GM23338 (cell line): ENCODE data around the gene ANKHD1.

Experiments
- CREB1 ChIP-seq: fragments of 250-450 bp; sonication (Bioruptor Pico); IDR thresholded peaks from 2 replicates; pipeline ENCODE4 v1.5.0; 2020; ENCODE audit warnings: low read depth, mild to moderate bottlenecking, moderate library complexity
- EZH2 ChIP-seq: fragments of 200-600 bp; sonication (generic); IDR thresholded peaks from one replicate; pipeline ENCODE4 v1.8.0; 2017; ENCODE audit warnings: antibody characterized with exemption, mild to moderate bottlenecking, low read depth; ENCODE audit not compliant: unreplicated experiment
- EZH2phosphoT487 ChIP-seq: fragments of 200-600 bp; sonication (generic); IDR thresholded peaks from one replicate; pipeline ENCODE4 v1.8.1; 2018; ENCODE audit warnings: antibody characterized with exemption; ENCODE audit not compliant: unreplicated experiment
- JUNB ChIP-seq: IDR thresholded peaks from one replicate; pipeline ENCODE4 v1.6.1; 2016; ENCODE audit warnings: antibody characterized with exemption; ENCODE audit not compliant: unreplicated experiment
- NANOG ChIP-seq: IDR thresholded peaks from 2 replicates; pipeline ENCODE4 v1.6.1; 2016; ENCODE audit warnings: antibody characterized with exemption, borderline replicate concordance
- POLR2AphosphoS5 ChIP-seq: IDR thresholded peaks from 2 replicates; pipeline ENCODE4 v1.6.1; 2016; ENCODE audit warnings: antibody characterized with exemption, low read depth
- STAT1 ChIP-seq: IDR thresholded peaks from one replicate; pipeline ENCODE4 v1.6.1; 2016; ENCODE audit warnings: antibody characterized with exemption; ENCODE audit not compliant: unreplicated experiment
- ZNF114 ChIP-seq: fragments of 250-450 bp; sonication (Bioruptor Pico); IDR thresholded peaks from 2 replicates; pipeline ENCODE4 v1.5.0; 2020; ENCODE audit warnings: mild to moderate bottlenecking, moderate library complexity
- ZNF331 ChIP-seq: fragments of 250-450 bp; sonication (Bioruptor Pico); IDR thresholded peaks from 2 replicates; pipeline ENCODE4 v1.5.0; 2020; ENCODE audit warnings: low read depth, mild to moderate bottlenecking, moderate library complexity
- TF ChIP-seq, protein P1 (sequence below), 2 experiments: fragments of 200-600 bp in 1 of 2; sonication (generic) in 1 of 2; conservative IDR thresholded peaks; 2 replicates each; pipeline versions ENCODE4 v1.5.1 to v1.6.1; 2016 to 2017; ENCODE audit warnings: antibody characterized with exemption in 2 of 2, low read depth in 2 of 2, mild to moderate bottlenecking in 2 of 2, moderate library complexity in 1 of 2
- TF ChIP-seq, protein P2 (sequence below): fragments of 250-450 bp; sonication (Bioruptor Pico); IDR thresholded peaks from 2 replicates; pipeline ENCODE4 v1.5.0; 2020; ENCODE audit warnings: mild to moderate bottlenecking, moderate library complexity
- TF ChIP-seq, protein P3 (sequence below): IDR thresholded peaks from one replicate; pipeline ENCODE4 v1.6.1; 2018; ENCODE audit warnings: antibody characterized with exemption; ENCODE audit not compliant: unreplicated experiment
- TF ChIP-seq, protein P4 (sequence below): IDR thresholded peaks from 2 replicates; pipeline ENCODE4 v1.6.1; 2016; ENCODE audit warnings: antibody characterized with exemption

DNA sequence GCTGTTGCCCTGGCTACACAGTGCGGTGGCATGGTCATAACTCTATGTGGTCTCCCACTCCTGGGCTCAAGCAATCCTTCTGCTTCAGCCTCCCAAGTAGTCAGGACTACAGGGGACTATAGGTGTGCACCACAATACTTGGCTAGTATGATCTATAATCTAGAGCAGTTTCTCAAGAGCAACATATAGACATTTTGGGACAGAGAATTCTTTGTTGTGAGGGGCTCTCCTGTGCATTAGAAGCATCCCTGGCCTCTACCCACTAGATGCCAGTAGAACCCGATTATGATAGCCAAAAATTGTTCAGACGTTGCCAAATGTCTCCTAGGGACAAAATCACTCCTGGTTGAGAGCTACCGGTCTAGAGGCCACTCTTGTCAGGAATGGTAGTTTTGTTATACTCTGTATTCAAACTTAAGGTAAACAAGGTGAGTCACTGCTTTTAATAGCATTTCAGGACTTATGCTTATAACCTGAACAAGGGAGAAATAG is 7.2 kb downstream of the ANKHD1 start:
- TF ChIP-seq, protein P1, sequence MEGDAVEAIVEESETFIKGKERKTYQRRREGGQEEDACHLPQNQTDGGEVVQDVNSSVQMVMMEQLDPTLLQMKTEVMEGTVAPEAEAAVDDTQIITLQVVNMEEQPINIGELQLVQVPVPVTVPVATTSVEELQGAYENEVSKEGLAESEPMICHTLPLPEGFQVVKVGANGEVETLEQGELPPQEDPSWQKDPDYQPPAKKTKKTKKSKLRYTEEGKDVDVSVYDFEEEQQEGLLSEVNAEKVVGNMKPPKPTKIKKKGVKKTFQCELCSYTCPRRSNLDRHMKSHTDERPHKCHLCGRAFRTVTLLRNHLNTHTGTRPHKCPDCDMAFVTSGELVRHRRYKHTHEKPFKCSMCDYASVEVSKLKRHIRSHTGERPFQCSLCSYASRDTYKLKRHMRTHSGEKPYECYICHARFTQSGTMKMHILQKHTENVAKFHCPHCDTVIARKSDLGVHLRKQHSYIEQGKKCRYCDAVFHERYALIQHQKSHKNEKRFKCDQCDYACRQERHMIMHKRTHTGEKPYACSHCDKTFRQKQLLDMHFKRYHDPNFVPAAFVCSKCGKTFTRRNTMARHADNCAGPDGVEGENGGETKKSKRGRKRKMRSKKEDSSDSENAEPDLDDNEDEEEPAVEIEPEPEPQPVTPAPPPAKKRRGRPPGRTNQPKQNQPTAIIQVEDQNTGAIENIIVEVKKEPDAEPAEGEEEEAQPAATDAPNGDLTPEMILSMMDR (conservative IDR thresholded peaks at IDR 0.05; ENCODE audit: low read depth in 2 of 2): no peak
- TF ChIP-seq EZH2phosphoT487 (no peak), ZNF331 (CRISPR knock-in tag) (no peak), POLR2AphosphoS5 (no peak), EZH2 (no peak), JUNB (no peak), CREB1 (CRISPR knock-in tag) (no peak), ZNF114 (CRISPR knock-in tag) (no peak), NANOG (no peak), STAT1 (no peak)
- TF ChIP-seq, protein P2, sequence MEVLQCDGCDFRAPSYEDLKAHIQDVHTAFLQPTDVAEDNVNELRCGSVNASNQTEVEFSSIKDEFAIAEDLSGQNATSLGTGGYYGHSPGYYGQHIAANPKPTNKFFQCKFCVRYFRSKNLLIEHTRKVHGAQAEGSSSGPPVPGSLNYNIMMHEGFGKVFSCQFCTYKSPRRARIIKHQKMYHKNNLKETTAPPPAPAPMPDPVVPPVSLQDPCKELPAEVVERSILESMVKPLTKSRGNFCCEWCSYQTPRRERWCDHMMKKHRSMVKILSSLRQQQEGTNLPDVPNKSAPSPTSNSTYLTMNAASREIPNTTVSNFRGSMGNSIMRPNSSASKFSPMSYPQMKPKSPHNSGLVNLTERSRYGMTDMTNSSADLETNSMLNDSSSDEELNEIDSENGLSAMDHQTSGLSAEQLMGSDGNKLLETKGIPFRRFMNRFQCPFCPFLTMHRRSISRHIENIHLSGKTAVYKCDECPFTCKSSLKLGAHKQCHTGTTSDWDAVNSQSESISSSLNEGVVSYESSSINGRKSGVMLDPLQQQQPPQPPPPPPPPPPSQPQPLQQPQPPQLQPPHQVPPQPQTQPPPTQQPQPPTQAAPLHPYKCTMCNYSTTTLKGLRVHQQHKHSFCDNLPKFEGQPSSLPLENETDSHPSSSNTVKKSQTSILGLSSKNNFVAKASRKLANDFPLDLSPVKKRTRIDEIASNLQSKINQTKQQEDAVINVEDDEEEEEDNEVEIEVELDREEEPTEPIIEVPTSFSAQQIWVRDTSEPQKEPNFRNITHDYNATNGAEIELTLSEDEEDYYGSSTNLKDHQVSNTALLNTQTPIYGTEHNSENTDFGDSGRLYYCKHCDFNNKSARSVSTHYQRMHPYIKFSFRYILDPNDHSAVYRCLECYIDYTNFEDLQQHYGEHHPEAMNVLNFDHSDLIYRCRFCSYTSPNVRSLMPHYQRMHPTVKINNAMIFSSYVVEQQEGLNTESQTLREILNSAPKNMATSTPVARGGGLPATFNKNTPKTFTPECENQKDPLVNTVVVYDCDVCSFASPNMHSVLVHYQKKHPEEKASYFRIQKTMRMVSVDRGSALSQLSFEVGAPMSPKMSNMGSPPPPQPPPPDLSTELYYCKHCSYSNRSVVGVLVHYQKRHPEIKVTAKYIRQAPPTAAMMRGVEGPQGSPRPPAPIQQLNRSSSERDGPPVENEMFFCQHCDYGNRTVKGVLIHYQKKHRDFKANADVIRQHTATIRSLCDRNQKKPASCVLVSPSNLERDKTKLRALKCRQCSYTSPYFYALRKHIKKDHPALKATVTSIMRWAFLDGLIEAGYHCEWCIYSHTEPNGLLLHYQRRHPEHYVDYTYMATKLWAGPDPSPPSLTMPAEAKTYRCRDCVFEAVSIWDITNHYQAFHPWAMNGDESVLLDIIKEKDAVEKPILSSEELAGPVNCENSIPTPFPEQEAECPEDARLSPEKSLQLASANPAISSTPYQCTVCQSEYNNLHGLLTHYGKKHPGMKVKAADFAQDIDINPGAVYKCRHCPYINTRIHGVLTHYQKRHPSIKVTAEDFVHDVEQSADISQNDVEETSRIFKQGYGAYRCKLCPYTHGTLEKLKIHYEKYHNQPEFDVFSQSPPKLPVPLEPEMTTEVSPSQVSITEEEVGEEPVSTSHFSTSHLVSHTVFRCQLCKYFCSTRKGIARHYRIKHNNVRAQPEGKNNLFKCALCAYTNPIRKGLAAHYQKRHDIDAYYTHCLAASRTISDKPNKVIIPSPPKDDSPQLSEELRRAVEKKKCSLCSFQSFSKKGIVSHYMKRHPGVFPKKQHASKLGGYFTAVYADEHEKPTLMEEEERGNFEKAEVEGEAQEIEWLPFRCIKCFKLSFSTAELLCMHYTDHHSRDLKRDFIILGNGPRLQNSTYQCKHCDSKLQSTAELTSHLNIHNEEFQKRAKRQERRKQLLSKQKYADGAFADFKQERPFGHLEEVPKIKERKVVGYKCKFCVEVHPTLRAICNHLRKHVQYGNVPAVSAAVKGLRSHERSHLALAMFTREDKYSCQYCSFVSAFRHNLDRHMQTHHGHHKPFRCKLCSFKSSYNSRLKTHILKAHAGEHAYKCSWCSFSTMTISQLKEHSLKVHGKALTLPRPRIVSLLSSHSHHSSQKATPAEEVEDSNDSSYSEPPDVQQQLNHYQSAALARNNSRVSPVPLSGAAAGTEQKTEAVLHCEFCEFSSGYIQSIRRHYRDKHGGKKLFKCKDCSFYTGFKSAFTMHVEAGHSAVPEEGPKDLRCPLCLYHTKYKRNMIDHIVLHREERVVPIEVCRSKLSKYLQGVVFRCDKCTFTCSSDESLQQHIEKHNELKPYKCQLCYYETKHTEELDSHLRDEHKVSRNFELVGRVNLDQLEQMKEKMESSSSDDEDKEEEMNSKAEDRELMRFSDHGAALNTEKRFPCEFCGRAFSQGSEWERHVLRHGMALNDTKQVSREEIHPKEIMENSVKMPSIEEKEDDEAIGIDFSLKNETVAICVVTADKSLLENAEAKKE: no peak
- TF ChIP-seq, protein P3, sequence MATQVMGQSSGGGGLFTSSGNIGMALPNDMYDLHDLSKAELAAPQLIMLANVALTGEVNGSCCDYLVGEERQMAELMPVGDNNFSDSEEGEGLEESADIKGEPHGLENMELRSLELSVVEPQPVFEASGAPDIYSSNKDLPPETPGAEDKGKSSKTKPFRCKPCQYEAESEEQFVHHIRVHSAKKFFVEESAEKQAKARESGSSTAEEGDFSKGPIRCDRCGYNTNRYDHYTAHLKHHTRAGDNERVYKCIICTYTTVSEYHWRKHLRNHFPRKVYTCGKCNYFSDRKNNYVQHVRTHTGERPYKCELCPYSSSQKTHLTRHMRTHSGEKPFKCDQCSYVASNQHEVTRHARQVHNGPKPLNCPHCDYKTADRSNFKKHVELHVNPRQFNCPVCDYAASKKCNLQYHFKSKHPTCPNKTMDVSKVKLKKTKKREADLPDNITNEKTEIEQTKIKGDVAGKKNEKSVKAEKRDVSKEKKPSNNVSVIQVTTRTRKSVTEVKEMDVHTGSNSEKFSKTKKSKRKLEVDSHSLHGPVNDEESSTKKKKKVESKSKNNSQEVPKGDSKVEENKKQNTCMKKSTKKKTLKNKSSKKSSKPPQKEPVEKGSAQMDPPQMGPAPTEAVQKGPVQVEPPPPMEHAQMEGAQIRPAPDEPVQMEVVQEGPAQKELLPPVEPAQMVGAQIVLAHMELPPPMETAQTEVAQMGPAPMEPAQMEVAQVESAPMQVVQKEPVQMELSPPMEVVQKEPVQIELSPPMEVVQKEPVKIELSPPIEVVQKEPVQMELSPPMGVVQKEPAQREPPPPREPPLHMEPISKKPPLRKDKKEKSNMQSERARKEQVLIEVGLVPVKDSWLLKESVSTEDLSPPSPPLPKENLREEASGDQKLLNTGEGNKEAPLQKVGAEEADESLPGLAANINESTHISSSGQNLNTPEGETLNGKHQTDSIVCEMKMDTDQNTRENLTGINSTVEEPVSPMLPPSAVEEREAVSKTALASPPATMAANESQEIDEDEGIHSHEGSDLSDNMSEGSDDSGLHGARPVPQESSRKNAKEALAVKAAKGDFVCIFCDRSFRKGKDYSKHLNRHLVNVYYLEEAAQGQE: no peak
- TF ChIP-seq, protein P4, sequence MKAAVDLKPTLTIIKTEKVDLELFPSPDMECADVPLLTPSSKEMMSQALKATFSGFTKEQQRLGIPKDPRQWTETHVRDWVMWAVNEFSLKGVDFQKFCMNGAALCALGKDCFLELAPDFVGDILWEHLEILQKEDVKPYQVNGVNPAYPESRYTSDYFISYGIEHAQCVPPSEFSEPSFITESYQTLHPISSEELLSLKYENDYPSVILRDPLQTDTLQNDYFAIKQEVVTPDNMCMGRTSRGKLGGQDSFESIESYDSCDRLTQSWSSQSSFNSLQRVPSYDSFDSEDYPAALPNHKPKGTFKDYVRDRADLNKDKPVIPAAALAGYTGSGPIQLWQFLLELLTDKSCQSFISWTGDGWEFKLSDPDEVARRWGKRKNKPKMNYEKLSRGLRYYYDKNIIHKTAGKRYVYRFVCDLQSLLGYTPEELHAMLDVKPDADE: no peak
